Measurements from ENCODE around the gene SLC29A1.

DNA sequence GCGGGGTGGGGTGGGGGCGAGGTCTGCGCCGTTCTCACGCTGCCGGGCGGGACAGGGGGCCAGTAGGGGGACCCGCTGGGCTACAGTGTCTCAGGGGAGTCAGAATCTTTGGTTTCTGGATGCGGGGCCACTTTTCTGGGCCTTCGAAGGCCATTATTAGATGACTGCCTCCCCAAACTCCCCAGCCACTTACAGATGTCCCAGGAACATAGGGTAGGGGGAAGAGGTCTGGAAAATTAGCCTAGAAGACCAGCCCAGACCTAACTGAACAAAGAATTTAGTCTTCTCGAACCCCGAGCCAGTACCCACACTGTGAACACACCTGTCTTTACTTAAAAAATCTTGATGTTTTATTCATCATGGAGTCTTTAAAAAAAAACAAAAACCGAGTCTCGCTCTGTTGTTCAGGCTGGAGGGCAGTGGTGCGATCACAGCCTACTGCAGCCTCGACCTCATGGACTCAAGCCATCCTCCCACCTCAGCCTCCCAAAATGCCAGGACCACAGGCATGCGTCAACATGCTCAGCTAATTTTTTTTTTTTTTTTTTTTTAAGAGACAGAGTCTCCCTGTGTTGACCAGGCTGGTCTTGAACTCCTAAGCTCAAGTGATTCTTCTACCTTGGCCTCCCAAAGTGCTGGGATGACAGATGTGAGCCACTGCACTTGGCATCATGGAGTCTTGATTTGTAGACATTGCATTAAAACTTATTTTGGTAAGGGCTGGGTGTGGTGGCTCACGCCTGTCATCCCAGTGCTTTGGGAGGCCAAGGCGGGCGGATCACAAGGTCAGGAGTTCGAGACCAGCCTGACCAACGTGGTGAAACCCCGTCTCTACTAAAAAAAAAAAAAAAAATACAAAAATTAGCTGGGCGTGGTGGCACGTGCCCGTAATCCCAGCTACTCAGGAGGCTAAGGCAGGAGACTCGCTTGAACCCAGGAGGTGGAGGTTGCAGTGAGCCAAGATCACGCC lies 3.3 kb upstream of the SLC29A1 start:
- TF ChIP-seq, protein P1, sequence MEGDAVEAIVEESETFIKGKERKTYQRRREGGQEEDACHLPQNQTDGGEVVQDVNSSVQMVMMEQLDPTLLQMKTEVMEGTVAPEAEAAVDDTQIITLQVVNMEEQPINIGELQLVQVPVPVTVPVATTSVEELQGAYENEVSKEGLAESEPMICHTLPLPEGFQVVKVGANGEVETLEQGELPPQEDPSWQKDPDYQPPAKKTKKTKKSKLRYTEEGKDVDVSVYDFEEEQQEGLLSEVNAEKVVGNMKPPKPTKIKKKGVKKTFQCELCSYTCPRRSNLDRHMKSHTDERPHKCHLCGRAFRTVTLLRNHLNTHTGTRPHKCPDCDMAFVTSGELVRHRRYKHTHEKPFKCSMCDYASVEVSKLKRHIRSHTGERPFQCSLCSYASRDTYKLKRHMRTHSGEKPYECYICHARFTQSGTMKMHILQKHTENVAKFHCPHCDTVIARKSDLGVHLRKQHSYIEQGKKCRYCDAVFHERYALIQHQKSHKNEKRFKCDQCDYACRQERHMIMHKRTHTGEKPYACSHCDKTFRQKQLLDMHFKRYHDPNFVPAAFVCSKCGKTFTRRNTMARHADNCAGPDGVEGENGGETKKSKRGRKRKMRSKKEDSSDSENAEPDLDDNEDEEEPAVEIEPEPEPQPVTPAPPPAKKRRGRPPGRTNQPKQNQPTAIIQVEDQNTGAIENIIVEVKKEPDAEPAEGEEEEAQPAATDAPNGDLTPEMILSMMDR (IDR thresholded peaks at IDR 0.05) = no peak
- TF ChIP-seq POLR2AphosphoS5 (IDR thresholded peaks at IDR 0.05) (no peak), POLR2A (IDR thresholded peaks at IDR 0.05) (no peak)

Measured in prostate gland (tissue), 2 donors.